HG02678 (cell line): ENCODE data around the gene ARL3.
"Not testable (repeated sequence)": the region's sequence is repeated elsewhere in the genome, so short reads cannot be mapped to it uniquely, and the experiment has no call there.

Experiments used
- ATAC-seq: cut with Tn5 transposase; IDR thresholded peaks from one replicate; pipeline ENCODE4 v1.9.1; 2021; ENCODE audit warnings: mild to moderate bottlenecking, moderate library complexity; ENCODE audit not compliant: unreplicated experiment

ARL3 gene

GRCh38 chr10:102674566-102674965 is 39.6 kb downstream of the ARL3 start:
- no peak for ATAC-seq

- no peak for ATAC-seq
These were observed 40.2 kb downstream of the ARL3 start for GRCh38 chr10:102673819-102674511.

- ATAC-seq, result no peak
These were observed 40.9 kb downstream of the ARL3 start for GRCh38 chr10:102673236-102673818.

GRCh38 chr10:102670871-102671434 is 43.2 kb downstream of the ARL3 start:
- ATAC-seq, result no peak

- ATAC-seq, result no peak
These were observed 44.0 kb downstream of the ARL3 start for GRCh38 chr10:102670065-102670670.

GRCh38 chr10:102669206-102670064 is 44.8 kb downstream of the ARL3 start:
- ATAC-seq, result no peak

- ATAC-seq, result no peak
These were observed 45.7 kb downstream of the ARL3 start for GRCh38 chr10:102668326-102669107.

- not testable (repeated sequence) for ATAC-seq
These were observed 46.8 kb downstream of the ARL3 start for GRCh38 chr10:102667411-102667810.

- no peak for ATAC-seq
These were observed 48.2 kb downstream of the ARL3 start for GRCh38 chr10:102665904-102666509.

GRCh38 chr10:102661658-102662028 is 52.6 kb downstream of the ARL3 start:
- ATAC-seq, result peak; percentile 16

- ATAC-seq, result peak; percentile 86
These were observed 53.1 kb downstream of the ARL3 start for GRCh38 chr10:102660888-102661657.

- no peak for ATAC-seq
These were observed 55.4 kb downstream of the ARL3 start for GRCh38 chr10:102658802-102659201.

GRCh38 chr10:102657984-102658724 is 56.0 kb downstream of the ARL3 start:
- no peak for ATAC-seq

- ATAC-seq, result no peak
These were observed 56.7 kb downstream of the ARL3 start for GRCh38 chr10:102657451-102657850.

- ATAC-seq, result no peak
These were observed 57.3 kb downstream of the ARL3 start for GRCh38 chr10:102656791-102657371.

- no peak for ATAC-seq
These were observed 58.2 kb downstream of the ARL3 start for GRCh38 chr10:102656026-102656425.

- ATAC-seq, result no peak
These were observed 59.2 kb downstream of the ARL3 start for GRCh38 chr10:102654969-102655368.

GRCh38 chr10:102654566-102654965 is 59.6 kb downstream of the ARL3 start:
- ATAC-seq, result no peak
